ENCODE measurements around the gene SLC39A6. TPM values are rescaled to one million over a fixed set of nuclear protein-coding genes. Genes with fewer than 3 reads are reported as not detected.
A peak's percentile ranks its signal among the peaks of the same experiment; 100 is the strongest.

SLC39A6 gene
- polyA plus RNA-seq, 1 donor (not counting 4 experiments of a cell fraction or from before 2014, with no cell fraction given), result 145 TPM

GRCh38 chr18:36075862-36076587 is 53.1 kb downstream of the SLC39A6 start:
- no peak for DNase-seq (ENCODE audit: low read depth, low spot score)
- H3K27me3 ChIP-seq (ENCODE audit: control insufficient read depth, extremely low read depth, insufficient read depth, low read length), result no peaks in the 10 kb centered on the region
- TF ChIP-seq CTCF (optimal IDR thresholded peaks at IDR 0.05 in 1 of 3, IDR thresholded peaks at IDR 0.05 in 1 of 3, conservative IDR thresholded peaks at IDR 0.05 in 1 of 3; ENCODE audit: extremely low read depth in 1 of 3, insufficient read depth in 2 of 3, low read length in 3 of 3) (no peak), EZH2 (IDR thresholded peaks at IDR 0.05; ENCODE audit: low read length) (no peak)
- H3K36me3 ChIP-seq (ENCODE audit: control insufficient read depth in 2 of 2, extremely low read depth in 1 of 2, insufficient read depth in 2 of 2, low read length in 2 of 2), result no peaks in the 10 kb centered on the region
- H3K9me1 ChIP-seq (ENCODE audit: control insufficient read depth, extremely low read depth, insufficient read depth, low read length), result no peaks in the 10 kb centered on the region
- H4K20me1 ChIP-seq (ENCODE audit: control insufficient read depth, extremely low read depth, insufficient read depth, low read length), result no peaks in the 10 kb centered on the region
- H3K4me2 ChIP-seq (ENCODE audit: control insufficient read depth, extremely low read depth, insufficient read depth, low read depth, low read length), result peak overlapping the region; percentile 42
- no peak overlapping the region for H3K9ac ChIP-seq (ENCODE audit: control insufficient read depth, extremely low read depth, insufficient read depth, low read length)
- no peaks in the 10 kb centered on the region for H3K9me3 ChIP-seq (ENCODE audit: control insufficient read depth, low read depth, low read length)
- peak; percentile 74 for FAIRE-seq
- H3K4me1 ChIP-seq (ENCODE audit: control insufficient read depth, extremely low read depth, insufficient read depth, low read length), result peaks cover 5% of the 10 kb centered on the region
- no peaks in the 10 kb centered on the region for H3K79me2 ChIP-seq (ENCODE audit: control insufficient read depth, insufficient read depth, low read length)
- no peak overlapping the region for H2AFZ ChIP-seq (ENCODE audit: control insufficient read depth, low read length)
- H3K4me3 ChIP-seq (ENCODE audit: control insufficient read depth in 2 of 3, extremely low read depth in 1 of 3, insufficient read depth in 2 of 3, low read depth in 1 of 3, low read length in 3 of 3), result no peak overlapping the region
- no peak overlapping the region for H3K27ac ChIP-seq (ENCODE audit: control insufficient read depth, insufficient read depth, low read length)
- dilution Hi-C loops (cut with MboI; ENCODE audit: extremely low pct_ligation_motif_present, low sequenced_read_pairs), result no loop called here

- Histone ChIP-seq H3K27ac (ENCODE audit: control insufficient read depth, insufficient read depth, low read length) (no peak overlapping the region), H3K9me1 (ENCODE audit: control insufficient read depth, extremely low read depth, insufficient read depth, low read length) (no peaks in the 10 kb centered on the region), H4K20me1 (ENCODE audit: control insufficient read depth, extremely low read depth, insufficient read depth, low read length) (no peaks in the 10 kb centered on the region), H3K79me2 (ENCODE audit: control insufficient read depth, insufficient read depth, low read length) (no peaks in the 10 kb centered on the region), H2AFZ (ENCODE audit: control insufficient read depth, low read length) (no peak overlapping the region), H3K4me2 (ENCODE audit: control insufficient read depth, extremely low read depth, insufficient read depth, low read depth, low read length) (no peak overlapping the region), H3K36me3 (ENCODE audit: control insufficient read depth in 2 of 2, extremely low read depth in 1 of 2, insufficient read depth in 2 of 2, low read length in 2 of 2) (no peaks in the 10 kb centered on the region), H3K4me1 (ENCODE audit: control insufficient read depth, extremely low read depth, insufficient read depth, low read length) (peaks cover 5% of the 10 kb centered on the region), H3K9me3 (ENCODE audit: control insufficient read depth, low read depth, low read length) (no peaks in the 10 kb centered on the region), H3K27me3 (ENCODE audit: control insufficient read depth, extremely low read depth, insufficient read depth, low read length) (no peaks in the 10 kb centered on the region), H3K4me3 (ENCODE audit: control insufficient read depth in 2 of 3, extremely low read depth in 1 of 3, insufficient read depth in 2 of 3, low read depth in 1 of 3, low read length in 3 of 3) (no peak overlapping the region), H3K9ac (ENCODE audit: control insufficient read depth, extremely low read depth, insufficient read depth, low read length) (no peak overlapping the region)
- TF ChIP-seq CTCF (optimal IDR thresholded peaks at IDR 0.05 in 1 of 3, IDR thresholded peaks at IDR 0.05 in 1 of 3, conservative IDR thresholded peaks at IDR 0.05 in 1 of 3; ENCODE audit: extremely low read depth in 1 of 3, insufficient read depth in 2 of 3, low read length in 3 of 3) (no peak), EZH2 (IDR thresholded peaks at IDR 0.05; ENCODE audit: low read length) (no peak)
- dilution Hi-C loops (cut with MboI; ENCODE audit: extremely low pct_ligation_motif_present, low sequenced_read_pairs), result no loop called here
- FAIRE-seq, result no peak
- no peak for DNase-seq (ENCODE audit: low read depth, low spot score)
Measured at GRCh38 chr18:36074435-36074834, 54.7 kb downstream of the SLC39A6 start.
